ENCODE measurements around the gene TENM4. TPM values are rescaled to one million over a fixed set of nuclear protein-coding genes. Genes with fewer than 3 reads are reported as not detected.

Gene TENM4
- polyA plus RNA-seq, 2 of the 4 experiments (the other 2 are of a cell fraction): 0.06 to 0.31 TPM

DNA sequence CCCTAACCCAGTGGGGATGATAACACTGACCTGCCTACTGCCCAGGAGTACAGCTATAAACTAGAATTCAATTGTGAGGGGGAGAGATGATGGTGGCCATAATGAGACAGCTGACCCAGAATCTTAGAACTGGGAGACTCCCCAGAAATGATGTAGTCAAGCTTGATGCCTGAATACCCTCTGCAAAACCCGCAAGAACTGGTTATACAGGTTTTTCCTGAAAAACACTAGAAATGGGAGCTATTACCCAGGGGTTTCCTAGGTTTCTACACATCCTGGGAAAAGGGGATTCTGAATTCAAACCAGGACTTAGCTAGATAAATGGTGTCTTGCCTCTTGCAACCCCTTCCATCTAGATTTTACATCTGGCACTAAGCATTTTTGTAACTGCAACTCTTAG is 752.4 kb downstream of the TENM4 start:
- ChIA-PET POLR2A (no interaction called here), CTCF (interaction anchor here (1.5 kb wide), 1 partner anchor 16 kb away, joined by 4 read pairs; no protein-coding TSS in a partner anchor)
- no peak for TF ChIP-seq ATOH8 (CRISPR knock-in tag; IDR thresholded peaks at IDR 0.05; ENCODE audit: low read depth)
- no peak for TF ChIP-seq RFX5 (IDR thresholded peaks at IDR 0.05)
- TF ChIP-seq RNF2 (IDR thresholded peaks at IDR 0.05; ENCODE audit: borderline replicate concordance, low read depth): no peak
- TF ChIP-seq HEYL (CRISPR knock-in tag; IDR thresholded peaks at IDR 0.05): no peak
- TF ChIP-seq PBX3 (IDR thresholded peaks at IDR 0.05): no peak
- no peak for TF ChIP-seq HOXB5 (CRISPR knock-in tag; IDR thresholded peaks at IDR 0.05)
- no peak for FAIRE-seq
- no peak for DNase-seq (ENCODE audit: low read depth in 1 of 2, low spot score in 1 of 2)
- no peak overlapping the region for H3K27ac ChIP-seq
- H3K4me2 ChIP-seq: no peak overlapping the region
- no peak for ATAC-seq
- H3K4me3 ChIP-seq: no peak overlapping the region
- H3K4me1 ChIP-seq: no peaks in the 10 kb centered on the region
- 71% methylated on average over 1 of the region's 1 CpG for WGBS (ENCODE audit: missing lambda C conversion rate)
- no peaks in the 10 kb centered on the region for H3K9me3 ChIP-seq

DNA sequence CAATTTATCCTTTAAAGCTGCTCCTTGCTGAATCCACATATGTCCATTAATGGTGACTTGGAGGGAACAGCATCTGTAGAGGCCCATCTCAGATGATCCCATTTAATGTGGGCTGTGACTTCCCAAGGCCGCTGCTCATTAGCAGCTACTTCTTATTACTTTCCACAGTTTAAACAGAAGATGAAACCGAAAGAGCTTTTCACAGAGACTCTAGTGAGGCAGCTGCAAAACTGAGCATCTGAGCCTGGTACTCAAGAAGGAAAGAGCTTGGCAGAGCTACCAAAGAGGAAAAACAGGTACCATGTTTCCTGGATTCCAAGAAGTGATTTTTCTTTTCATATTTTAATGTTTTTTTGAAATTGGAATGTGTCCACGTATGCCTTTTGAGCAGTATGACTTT is 755.7 kb downstream of the TENM4 start:
- DNase-seq (ENCODE audit: low read depth in 1 of 2, low spot score in 1 of 2) (no peak), ATAC-seq (no peak), FAIRE-seq (no peak)
- Histone ChIP-seq H3K27ac (no peak overlapping the region), H3K9me3 (no peaks in the 10 kb centered on the region), H3K4me2 (no peak overlapping the region), H3K4me3 (no peak overlapping the region), H3K4me1 (no peaks in the 10 kb centered on the region)
- POLR2A ChIA-PET: no interaction called here
- 5% methylated on average over 3 of the region's 3 CpGs for WGBS (ENCODE audit: missing lambda C conversion rate)
- CTCF ChIA-PET: interaction anchor here (1.1 to 1.2 kb wide), 2 partner anchors 31 to 40 kb away, joined by 4 read pairs; no protein-coding TSS in a partner anchor
- TF ChIP-seq, protein P1, sequence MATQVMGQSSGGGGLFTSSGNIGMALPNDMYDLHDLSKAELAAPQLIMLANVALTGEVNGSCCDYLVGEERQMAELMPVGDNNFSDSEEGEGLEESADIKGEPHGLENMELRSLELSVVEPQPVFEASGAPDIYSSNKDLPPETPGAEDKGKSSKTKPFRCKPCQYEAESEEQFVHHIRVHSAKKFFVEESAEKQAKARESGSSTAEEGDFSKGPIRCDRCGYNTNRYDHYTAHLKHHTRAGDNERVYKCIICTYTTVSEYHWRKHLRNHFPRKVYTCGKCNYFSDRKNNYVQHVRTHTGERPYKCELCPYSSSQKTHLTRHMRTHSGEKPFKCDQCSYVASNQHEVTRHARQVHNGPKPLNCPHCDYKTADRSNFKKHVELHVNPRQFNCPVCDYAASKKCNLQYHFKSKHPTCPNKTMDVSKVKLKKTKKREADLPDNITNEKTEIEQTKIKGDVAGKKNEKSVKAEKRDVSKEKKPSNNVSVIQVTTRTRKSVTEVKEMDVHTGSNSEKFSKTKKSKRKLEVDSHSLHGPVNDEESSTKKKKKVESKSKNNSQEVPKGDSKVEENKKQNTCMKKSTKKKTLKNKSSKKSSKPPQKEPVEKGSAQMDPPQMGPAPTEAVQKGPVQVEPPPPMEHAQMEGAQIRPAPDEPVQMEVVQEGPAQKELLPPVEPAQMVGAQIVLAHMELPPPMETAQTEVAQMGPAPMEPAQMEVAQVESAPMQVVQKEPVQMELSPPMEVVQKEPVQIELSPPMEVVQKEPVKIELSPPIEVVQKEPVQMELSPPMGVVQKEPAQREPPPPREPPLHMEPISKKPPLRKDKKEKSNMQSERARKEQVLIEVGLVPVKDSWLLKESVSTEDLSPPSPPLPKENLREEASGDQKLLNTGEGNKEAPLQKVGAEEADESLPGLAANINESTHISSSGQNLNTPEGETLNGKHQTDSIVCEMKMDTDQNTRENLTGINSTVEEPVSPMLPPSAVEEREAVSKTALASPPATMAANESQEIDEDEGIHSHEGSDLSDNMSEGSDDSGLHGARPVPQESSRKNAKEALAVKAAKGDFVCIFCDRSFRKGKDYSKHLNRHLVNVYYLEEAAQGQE (IDR thresholded peaks at IDR 0.05): no peak
- TF ChIP-seq EHF (CRISPR knock-in tag; IDR thresholded peaks at IDR 0.05) (no peak), NR3C1 (IDR thresholded peaks at IDR 0.05) (no peak), MAX (IDR thresholded peaks at IDR 0.05) (no peak), MYC (IDR thresholded peaks at IDR 0.05; ENCODE audit: borderline replicate concordance, low read length) (no peak), ZFP36 (IDR thresholded peaks at IDR 0.05; ENCODE audit: borderline replicate concordance, partially characterized antibody) (no peak), ELK1 (IDR thresholded peaks at IDR 0.05; ENCODE audit: low read depth, low read length) (no peak), TP53 (CRISPR knock-in tag; IDR thresholded peaks at IDR 0.05) (no peak), ESRRA (IDR thresholded peaks at IDR 0.05; ENCODE audit: borderline replicate concordance, low read length) (no peak), POLR2A (IDR thresholded peaks at IDR 0.05; ENCODE audit: low read length) (no peak), CHD2 (IDR thresholded peaks at IDR 0.05; ENCODE audit: low read length, partially characterized antibody) (no peak), MAFK (IDR thresholded peaks at IDR 0.05; ENCODE audit: partially characterized antibody) (no peak), JUN (IDR thresholded peaks at IDR 0.05) (no peak)
